ENCODE data around the gene MSANTD1. TPM values are rescaled to one million over a fixed set of nuclear protein-coding genes. Genes with fewer than 3 reads are reported as not detected.

The MSANTD1 gene
- total and polyA plus RNA-seq, 2 of the 8 experiments (the other 6 are each of a cell fraction or from before 2014, with no cell fraction given) = 0.23 to 0.45 TPM

DNA sequence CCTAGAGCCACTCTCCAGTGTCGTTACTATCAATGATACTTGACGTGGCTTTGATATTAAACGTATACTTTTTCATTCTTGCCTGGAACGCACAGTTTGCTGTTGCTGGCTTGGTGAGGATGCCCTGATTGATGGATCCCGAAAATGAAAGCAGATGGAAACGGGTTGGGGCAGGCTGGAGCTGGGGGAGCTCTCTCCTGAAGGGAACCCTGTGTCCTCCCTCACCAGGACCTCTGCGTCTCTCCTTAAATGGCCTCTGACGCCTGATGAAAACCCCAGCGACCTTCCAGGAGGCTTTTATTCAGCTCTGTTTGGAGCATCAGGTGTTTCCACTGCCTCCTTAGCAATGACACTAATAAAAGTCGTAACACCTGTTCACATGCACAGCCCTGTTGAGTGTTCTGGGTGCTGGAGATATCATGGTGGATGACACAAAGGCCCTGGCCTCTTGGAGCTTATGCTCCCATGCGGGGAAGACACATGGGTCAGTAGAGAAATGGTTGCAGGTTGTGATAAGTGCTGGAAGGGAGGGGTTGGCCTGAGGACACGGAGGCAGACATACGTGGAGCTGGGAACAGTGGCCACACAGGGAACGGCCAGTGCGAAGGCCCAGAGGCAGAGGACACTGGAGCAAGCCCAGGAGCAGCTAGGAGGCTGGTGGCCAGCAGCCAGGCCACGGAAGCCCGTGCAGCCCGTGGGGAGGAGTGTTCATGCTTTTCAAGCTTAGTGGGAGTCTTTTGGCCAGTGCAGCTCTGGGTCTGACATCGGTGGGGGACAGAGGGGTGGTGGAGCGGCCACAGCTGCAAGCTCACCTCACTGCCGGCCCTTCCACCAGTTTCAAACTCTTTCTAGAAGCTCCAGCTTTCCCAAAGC, 7.5 kb downstream of the MSANTD1 start:
- DNase-seq (ENCODE audit: low read depth in 1 of 2, low spot score in 2 of 2) = peak in 1 of 2 experiments; percentile 30

More for the DNA sequence above, 7.5 kb downstream of the MSANTD1 start:
- H3K4ac ChIP-seq (replicated peaks; ENCODE audit: insufficient read length, low read depth, low read length) = no peak overlapping the region
- no peak overlapping the region for H3K27ac ChIP-seq (ENCODE audit: low read depth, low read length)
- H3K79me1 ChIP-seq (ENCODE audit: low read depth, low read length) = no peaks in the 10 kb centered on the region
- H3K36me3 ChIP-seq (ENCODE audit: control insufficient read depth in 2 of 4, insufficient read depth in 4 of 4, low read length in 3 of 4) = no peaks in the 10 kb centered on the region
- no peak overlapping the region for H2BK120ac ChIP-seq (replicated peaks; ENCODE audit: low read depth, low read length)
- no peak overlapping the region for H3K4me2 ChIP-seq (ENCODE audit: insufficient read depth in 1 of 2, low read depth in 2 of 2, low read length in 2 of 2)
- H2BK20ac ChIP-seq (ENCODE audit: low read length) = no peak overlapping the region
- no peaks in the 10 kb centered on the region for H3K27me3 ChIP-seq (replicated peaks in 1 of 4; ENCODE audit: control insufficient read depth in 3 of 4, extremely low read depth in 1 of 4, insufficient read depth in 3 of 4, low read length in 3 of 4)
- WGBS, 2 experiments (ENCODE audit: extremely low coverage in 1 of 2, insufficient coverage in 1 of 2, insufficient read length in 1 of 2, insufficient replicate concordance in 2 of 2, low coverage in 1 of 2, low lambda C conversion rate in 2 of 2, missing lambda C conversion rate in 1 of 2) = 83% methylated on average over 21 of the region's 21 CpGs; no CpG with 5 or more reads in 1 of the 2 experiments
- no peaks in the 10 kb centered on the region for H3K79me2 ChIP-seq (ENCODE audit: control insufficient read depth in 1 of 2, insufficient read depth in 2 of 2, low read length in 2 of 2)
- no peaks in the 10 kb centered on the region for H3K23me2 ChIP-seq (ENCODE audit: low read depth, low read length)
- no peak overlapping the region for H3K23ac ChIP-seq (ENCODE audit: insufficient read length)
- no peak overlapping the region for H3K4me3 ChIP-seq (ENCODE audit: extremely low read depth in 1 of 4, insufficient read depth in 2 of 4, low read depth in 3 of 4, low read length in 4 of 4)
- H2BK15ac ChIP-seq (ENCODE audit: low read length) = no peak overlapping the region
- no peak overlapping the region for H3K9ac ChIP-seq (replicated peaks in 1 of 4; ENCODE audit: extremely low read depth in 1 of 4, low read depth in 3 of 4, low read length in 3 of 4)
- TF ChIP-seq ASH2L (IDR thresholded peaks at IDR 0.05; ENCODE audit: low read length) (no peak), GTF2F1 (IDR thresholded peaks at IDR 0.05; ENCODE audit: borderline replicate concordance, low read depth, low read length) (no peak), BRCA1 (IDR thresholded peaks at IDR 0.05; ENCODE audit: low read depth, low read length) (no peak), CTCF (IDR thresholded peaks at IDR 0.05; ENCODE audit: control extremely low read depth in 1 of 3, insufficient read depth in 1 of 3, low read depth in 1 of 3, low read length in 3 of 3) (no peak), TBP (IDR thresholded peaks at IDR 0.05; ENCODE audit: low read depth, low read length) (no peak)
- no peak overlapping the region for H2BK5ac ChIP-seq (ENCODE audit: low read depth, low read length)
- no peak overlapping the region for H4K91ac ChIP-seq (replicated peaks; ENCODE audit: insufficient read length, low read length)
- no peak overlapping the region for H3K18ac ChIP-seq (ENCODE audit: extremely low read depth, low read length)
- H3K4me1 ChIP-seq (replicated peaks in 1 of 4; ENCODE audit: control insufficient read depth in 3 of 4, insufficient read depth in 4 of 4, low read length in 3 of 4) = no peaks in the 10 kb centered on the region; a peak in 1 of 7 replicates
- H4K8ac ChIP-seq (ENCODE audit: extremely low read depth, insufficient read depth, low read length) = no peak overlapping the region
- no peak overlapping the region for H3K56ac ChIP-seq (replicated peaks; ENCODE audit: insufficient read length, low read depth, low read length)
- no peak for FAIRE-seq
- H2BK12ac ChIP-seq (ENCODE audit: low read depth, low read length) = no peak overlapping the region
- H2AFZ ChIP-seq (ENCODE audit: low read length) = no peak overlapping the region
- no peaks in the 10 kb centered on the region for H3K9me3 ChIP-seq (ENCODE audit: insufficient read depth in 2 of 2, low read depth in 1 of 2, low read length in 1 of 2)
- no peak overlapping the region for H4K5ac ChIP-seq (ENCODE audit: insufficient read length, low read depth, low read length)
- H2AK5ac ChIP-seq (ENCODE audit: low read depth, low read length) = no peak overlapping the region
- peaks cover 0 to 1% of the 10 kb centered on the region in 2 experiments for H4K20me1 ChIP-seq (replicated peaks in 1 of 2; ENCODE audit: control insufficient read depth in 1 of 2, insufficient read depth in 2 of 2, low read length in 2 of 2)
- H3K14ac ChIP-seq (ENCODE audit: insufficient read length) = no peak overlapping the region
- ChIA-PET POLR2A (ENCODE audit: partially characterized antibody) (interaction anchor here (0.5 to 1.2 kb wide), 2 partner anchors 13 to 68 kb away, joined by 3 read pairs; no protein-coding TSS in a partner anchor), CTCF (ENCODE audit: partially characterized antibody) (interaction anchor here (0.5 to 2.6 kb wide), 4 partner anchors 60 to 224 kb away, joined by 3 to 11 read pairs (median 3); no protein-coding TSS in a partner anchor)

Measured in H1 (cell line).